HG02763 (cell line): Measurements from ENCODE around the gene PANX1.

ENCODE experiments used
- ATAC-seq: cut with Tn5 transposase; IDR thresholded peaks from one replicate; pipeline ENCODE4 v1.9.1; 2021; ENCODE audit warnings: mild to moderate bottlenecking, moderate library complexity; ENCODE audit not compliant: unreplicated experiment

PANX1 gene

DNA sequence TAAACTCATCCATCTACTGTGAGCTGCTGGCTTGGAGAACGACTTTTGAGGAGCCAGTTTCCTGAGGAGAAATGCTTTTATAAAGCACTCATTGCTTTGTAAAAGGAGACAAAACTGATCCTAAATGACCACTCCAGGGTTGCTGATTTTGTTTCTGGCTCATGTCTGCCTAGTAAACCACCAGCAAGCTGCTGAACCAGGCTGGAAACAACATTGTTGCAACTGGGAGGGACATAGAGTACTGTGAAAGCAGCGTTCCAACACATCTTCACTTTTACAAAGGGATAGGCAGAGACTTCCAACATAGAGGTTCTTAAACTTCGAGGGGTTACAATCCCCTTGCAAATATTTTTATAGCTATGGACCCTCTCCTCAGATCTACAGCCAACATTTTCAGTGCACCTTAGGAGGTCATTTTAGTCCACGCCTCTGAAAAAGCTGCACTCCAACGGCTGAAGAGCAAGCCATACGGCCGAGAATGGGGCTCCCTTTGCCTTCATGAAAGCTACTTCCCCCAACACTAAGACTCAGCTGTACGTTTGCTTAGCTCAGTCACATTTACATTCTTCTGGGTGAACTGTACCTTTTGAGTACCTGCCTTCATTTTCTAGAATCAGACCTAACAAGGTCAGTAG, 54.7 kb downstream of the PANX1 start:
- ATAC-seq = no peak

DNA sequence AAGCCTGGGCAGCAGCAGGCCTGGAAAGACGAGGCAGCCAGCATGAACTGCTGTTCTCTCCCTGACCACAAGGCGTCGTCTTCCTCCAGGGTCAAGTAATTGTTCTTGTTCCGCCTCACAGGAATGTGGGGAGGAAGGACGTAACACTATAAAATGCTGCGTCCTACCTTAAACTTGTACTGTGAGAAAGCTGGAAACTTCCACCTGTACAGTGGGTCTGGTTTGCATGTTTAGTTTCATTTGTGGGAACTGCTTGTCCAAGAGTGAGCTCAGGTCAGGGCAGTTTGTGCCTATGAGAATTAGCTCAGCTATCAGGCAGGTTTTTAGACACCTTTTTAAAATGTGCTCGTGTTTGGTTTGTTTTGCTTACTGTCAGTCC, 55.2 kb downstream of the PANX1 start:
- ATAC-seq = no peak

DNA sequence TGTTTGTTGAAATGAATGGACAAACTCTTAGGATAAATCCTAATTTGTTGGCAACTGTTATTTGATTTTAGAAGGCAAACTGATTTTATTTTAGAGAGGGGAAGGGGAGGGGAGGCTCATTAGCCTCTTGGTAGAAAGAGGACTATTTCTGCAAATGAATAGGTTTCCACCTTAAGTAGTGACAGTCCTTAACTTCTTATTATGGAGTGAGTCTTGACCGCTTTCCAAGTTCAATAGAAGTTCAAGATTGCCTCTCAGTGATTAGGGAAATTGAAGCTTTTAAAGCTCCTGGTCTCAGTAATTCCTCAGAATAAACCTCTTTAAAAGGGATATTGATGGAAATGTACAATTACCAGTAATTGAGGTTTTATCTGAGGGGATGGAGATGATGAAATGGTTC, 55.7 kb downstream of the PANX1 start:
- ATAC-seq = no peak

DNA sequence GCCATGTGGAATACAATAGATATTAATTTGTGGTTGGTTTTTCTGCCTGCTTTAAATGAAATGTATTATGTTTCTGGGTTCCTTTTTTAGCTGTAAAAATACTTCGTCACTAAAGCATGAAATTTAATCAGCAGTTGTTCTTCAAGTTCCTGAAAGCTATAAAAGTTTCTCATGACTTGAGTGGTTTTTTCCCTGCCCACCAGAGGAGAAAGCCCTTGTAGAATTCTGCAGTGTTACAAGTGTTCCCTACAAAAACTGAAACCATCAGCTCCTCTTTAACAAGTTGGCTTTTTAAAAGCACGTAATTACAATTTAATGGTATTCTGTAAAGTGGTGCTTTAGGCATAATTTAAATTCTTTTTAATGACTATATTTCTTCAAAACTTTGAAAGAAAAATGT, 56.2 kb downstream of the PANX1 start:
- ATAC-seq = no peak

DNA sequence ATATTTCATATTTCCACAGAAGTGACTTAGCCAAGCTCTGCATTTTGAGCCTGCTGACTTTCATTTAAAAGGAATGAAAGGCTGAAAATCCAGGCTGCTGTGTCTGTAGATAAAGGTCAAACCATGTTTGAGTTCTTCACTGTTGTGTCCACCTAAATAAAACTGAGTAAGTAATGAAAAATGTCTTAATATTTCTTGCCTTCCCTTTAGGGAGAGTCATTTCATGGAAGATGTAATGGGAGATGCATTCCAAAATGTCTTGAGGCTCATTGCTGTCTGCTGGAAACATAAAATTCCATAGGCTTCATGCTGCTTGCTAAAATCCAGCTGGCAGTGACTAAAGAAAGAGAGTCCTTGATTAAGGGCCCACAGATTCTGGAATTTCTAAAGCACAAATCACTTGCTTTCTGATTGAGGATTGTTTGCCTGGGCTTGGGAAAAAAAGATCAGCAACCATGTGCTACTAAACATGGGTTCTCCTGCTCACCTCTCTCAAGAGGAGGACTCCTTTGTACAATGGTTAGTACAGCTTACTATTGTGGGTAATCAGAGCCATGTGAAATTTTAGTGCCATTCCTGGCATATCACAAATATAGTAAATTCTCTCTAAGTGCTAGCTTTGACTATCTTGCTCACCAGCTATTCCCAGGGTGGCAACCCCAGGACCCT, 56.9 kb downstream of the PANX1 start:
- ATAC-seq = no peak

DNA sequence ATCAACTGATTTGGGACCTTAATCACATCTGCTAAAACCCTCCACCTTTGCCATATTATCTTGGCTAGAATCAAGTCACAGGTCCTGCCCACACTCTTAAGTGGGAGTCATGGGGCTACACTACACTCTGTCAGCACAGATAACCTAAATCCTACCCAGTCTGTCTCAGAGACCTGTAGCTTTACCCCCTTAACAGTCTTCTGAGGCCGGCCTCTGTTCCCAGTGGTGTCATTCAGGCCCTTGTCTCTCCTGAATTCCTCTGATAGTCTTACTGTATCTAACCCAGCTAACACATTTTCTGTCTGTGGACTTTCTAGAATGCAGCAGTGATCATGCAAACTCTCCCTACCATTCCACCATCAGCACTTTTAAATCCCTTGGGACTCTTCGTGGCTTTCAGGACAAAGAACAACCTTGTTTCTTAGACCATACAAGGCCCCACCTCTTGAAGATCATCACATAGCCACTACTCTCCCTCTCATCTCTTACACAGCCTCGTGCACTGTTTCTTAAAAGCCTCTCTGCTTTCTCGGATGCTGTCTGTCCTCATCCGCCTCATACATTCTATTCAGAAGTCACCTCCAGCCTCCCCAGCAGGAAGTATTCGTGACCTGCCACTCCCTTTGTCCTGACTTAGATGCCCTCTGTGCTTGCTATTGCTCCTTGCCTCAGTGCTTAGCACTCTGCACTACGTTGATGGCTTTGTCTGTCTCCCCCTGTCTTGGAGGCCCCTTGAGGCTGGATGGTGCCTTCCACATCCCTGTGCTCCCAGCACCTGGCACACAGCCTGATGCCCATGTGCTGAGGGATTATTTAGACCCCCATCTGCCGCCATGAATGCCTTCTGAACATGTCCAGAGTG, 57.9 kb downstream of the PANX1 start:
- no peak for ATAC-seq

DNA sequence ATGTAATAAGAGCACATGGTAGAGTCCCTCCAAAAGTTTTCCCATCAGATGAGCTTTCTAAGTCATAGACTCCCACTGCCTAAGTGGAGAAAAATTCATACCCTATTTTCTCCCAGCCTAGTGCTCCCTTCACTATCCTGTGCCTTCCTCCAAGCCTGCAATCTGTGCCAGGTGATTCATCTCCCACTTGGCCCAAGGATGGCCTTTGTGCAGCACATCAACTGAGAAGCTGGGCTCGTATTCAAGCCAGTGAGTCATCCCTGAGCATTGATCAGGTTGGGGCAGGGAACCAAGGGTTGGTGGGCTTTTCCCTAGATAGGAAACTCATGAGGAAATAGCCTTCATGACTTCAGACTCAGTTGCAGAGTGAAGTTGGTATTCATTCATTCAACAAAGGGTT, 64.6 kb downstream of the PANX1 start:
- ATAC-seq = no peak

DNA sequence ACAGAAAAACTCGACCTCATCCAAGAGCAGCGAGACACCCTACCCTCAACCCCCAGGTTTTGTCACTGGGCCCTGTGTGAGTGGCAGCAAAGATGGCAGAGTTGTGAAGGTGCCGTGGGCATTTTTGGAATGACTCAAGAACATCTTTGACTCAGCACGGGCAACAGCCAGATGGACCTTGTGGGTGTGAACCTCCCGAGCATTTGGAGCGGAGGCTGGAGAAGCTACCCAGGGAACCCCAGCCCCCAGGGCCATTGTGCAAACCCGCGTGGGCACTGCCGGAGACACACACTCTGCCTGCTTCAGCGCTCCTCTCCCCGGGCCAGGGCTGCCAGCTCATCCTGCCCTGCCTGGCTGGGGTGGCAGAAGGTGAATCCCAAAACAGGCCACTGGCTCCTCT, 66.1 kb downstream of the PANX1 start:
- no peak for ATAC-seq

DNA sequence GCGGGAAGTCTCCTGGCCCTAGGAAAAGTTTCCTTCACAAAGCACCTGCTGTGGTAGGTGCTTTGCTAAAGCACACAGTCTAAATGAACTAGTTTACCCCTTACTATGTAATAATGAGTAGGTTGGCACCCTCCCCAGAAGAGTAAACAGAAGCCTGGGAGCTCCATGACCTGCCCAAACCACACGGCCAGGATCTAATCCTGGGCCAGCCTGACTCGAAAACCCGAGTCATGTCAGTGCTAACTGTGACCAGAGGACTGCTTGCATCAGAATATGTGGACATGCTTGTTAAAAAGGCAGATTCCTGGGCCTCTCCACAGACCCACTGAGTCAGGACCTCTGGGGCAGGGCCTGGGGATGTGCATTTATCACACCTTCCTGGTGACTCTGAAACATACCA, 67.7 kb downstream of the PANX1 start:
- ATAC-seq = no peak

DNA sequence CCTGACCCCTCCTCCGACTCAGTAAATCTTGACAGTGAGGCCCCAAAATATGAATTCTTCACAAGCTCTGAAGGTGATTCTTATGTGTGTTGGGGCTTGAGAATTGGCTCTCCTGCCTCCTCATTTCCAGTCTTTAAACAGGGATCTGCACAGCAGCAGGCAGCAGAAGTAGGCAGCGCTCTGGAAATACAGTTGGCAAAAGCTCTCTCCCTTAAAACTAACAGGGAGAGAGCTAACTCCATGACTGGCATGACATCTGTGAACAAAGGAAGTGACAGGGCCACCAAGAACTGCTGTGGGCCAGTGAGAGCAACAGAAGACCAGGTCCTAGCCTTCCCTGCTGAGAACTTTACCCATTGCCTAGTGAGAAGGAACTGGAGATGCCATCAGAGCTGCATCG, 70.1 kb downstream of the PANX1 start:
- no peak for ATAC-seq

DNA sequence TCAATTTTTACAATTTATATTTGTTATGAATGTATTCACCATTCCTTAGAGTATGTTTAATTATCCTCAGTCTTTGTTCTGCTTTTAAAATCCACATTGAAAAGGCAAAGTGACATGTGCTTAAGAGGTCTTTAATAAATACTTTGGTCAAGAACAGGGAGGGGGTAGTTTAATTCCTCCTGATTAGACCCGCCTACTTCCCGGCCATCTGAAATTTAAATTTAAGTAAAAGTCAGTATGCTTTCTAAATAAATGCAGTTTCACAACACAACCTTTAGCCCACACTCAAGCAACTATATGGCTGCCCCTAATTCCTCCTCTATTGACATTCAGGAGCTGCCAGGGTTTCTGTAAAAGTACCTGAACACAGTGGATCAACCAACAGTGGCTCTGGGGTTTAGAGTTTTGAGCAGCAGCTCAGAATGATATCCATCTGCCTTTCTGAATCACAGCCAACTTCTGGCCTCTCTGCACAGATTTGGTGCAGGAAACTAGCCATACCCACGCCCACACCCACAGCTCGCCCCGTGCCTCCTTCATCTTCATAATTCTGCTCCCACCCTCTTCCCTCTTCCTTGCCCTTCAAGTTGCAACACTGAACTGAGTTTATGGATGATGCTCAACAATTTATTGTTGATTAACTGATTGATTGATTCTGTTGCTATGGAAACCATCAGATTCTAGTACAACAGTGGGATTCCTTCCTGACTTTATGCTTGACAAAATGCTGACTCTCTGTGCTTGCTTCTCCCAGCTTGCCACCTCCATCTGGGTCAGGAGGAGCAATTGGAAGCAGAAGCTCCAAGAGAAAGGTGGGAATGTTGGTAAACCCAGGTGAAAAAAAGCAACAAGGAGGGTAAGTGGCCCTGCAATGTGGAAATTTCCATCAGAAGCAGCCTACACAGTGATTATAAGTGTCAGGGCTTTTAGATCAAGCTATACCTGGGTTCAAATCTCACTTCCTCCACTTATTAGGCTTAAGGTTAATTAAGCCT, 70.8 kb downstream of the PANX1 start:
- ATAC-seq = no peak

DNA sequence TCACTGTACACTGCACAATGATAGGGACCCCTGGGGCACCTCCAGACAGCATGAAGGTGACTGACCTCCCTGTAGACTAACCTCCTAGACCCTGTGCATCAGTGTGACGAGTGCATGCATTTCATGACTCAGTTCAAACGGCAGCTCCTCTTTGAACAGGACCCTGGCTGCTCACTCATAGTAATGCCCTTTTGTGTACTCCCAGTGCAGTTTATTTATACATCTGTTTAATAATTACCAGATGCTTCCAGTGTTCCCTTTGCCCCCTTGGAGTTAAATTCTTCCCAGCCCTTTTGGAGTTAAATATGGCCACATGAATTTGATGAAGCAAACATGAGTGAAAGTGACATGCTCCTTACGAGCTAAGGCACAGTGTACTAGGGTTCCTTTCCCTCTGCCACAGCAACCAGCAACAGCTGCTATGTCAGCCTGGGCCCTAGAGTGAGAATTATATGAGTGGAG, 72.4 kb downstream of the PANX1 start:
- ATAC-seq = no peak

DNA sequence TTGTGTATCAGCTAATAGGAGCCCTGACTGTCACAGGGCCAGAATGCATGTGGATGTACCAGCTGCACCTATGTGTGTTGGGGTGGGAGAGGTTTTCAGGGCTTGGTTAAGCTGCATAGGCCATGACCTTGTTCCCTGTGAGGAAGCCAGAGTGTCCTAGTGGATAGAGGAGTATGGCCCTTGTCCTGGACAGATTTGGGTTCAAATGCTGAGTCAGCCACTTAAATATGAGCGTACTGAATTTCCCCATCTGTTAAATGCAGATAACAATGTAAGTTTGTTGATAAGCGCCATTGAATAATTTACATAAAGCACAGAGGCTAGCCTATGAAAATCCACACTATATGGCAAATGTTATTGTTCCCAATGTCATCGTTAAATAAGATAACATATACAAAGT, 74.4 kb downstream of the PANX1 start:
- ATAC-seq = no peak

DNA sequence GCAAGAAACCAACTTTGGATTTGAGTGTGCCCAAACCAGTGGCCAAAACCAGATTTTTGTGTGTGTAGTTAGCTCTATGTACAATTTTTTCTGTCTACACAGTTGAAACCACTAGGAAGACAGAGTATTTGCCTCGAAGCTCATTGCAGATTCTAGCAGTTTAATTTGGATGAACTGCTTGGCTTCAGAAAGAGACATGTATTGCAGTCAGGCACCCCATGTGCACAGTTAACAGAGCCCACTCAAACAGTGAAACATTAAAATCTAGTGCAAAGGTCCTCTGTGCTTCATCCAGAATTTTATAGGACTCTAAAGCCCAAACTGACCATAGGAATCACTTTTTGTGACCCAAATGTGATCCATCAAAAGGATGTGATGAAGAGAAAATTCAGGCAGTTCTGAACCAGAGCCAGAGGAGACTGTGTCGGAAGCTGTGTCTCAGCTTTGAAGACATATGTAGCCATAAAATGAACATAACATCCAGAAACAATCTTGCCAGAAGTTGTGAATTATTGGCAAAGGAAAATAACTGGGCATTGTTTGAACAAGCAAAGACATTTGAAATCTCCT, 82.7 kb downstream of the PANX1 start:
- ATAC-seq = no peak

DNA sequence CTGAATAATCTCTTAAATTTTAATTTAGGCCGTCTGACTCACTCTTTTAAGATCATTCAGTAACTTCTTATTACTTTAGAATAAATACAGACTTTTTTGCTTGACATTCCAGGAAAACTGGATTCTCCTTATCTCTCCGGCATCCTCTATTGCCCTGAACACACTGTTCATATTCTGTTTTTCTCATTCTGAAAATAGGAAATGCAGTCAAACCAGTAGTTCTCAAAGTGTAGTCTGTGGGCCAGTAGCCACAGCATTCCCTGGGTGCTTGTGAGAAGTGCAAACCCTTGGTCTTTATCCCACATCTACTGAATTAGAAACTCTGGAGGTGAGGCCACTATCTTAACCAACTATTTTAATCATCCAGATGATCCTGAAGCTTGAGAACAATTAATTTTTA, 84.3 kb downstream of the PANX1 start:
- no peak for ATAC-seq

DNA sequence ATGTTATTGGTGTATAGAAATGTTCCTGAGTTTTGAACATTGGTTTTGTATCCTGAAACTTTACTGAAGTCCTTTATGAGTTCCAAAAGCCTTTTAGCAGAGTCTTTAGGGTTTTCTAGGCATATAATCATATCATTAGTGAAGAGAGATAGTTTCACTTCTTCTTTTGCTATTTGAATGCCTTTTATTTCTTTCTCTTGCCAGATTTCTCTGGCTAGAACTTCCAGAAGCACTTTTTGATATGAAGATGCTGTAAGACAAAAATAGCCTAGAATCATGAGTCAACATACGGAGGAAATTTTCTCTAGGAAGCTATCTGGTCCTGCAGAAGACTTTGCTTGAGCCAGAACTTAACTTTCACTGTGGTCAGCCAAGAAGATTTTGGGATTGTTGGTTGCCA, 89.1 kb downstream of the PANX1 start:
- ATAC-seq = no peak

DNA sequence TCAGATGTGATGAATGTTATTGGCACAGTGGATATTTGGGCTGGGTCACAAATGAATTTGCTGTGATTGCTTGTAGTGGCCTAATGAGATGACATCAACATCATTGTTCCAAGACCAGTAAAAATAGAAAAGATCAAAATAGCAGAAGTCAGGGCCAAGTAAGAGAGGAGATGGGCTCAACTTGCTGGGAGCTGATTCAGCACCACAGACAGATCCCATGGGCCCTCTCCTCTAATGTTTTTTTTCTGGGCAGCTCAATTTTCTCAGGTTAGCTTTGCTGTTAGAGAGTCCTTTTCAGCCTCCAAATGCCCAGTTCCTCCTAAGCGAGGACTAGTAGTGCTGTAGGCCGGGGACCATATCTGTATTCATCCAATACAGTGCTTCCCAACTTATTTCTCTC, 89.7 kb downstream of the PANX1 start:
- ATAC-seq = no peak

DNA sequence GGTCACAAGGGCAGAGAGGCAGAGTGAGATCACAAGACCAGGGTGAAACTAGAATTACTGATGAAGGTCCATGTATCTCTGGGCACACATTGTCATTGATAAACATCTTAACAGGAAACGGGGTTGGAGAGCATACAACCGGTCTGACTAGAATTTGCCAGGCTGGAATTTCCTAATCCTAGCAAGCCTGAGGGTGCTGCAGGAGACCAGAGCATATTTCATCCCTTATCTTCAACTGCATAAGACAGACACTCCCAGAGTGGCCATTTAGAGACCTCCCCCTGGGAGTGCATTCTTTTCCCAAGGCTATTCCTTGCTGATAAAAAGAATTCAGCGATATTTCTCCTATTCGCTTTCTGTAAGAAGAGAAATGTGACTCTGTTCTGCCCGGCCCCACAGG, 91.1 kb downstream of the PANX1 start:
- ATAC-seq = no peak

DNA sequence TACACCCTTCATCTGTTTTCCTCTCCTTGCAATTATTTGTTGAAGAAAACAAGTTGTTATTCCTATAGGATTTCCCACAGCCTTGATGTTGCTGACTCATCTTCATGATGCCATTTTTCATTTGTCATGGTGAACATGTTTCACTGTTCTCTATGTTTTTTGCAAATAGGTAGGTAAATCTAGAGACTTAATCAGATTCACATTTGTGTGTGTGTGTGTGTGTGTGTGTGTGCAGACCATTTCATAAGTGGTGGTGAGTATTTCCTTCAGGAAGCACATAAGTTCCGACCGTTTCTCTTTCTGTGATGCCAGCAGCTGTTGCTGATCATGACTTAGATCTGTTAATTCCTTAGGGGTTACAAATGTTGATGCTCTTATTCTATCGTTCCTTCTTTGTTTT, 95.4 kb downstream of the PANX1 start:
- no peak for ATAC-seq
